Measurements from ENCODE around the gene F10. TPM values are rescaled to one million over a fixed set of nuclear protein-coding genes. Genes with fewer than 3 reads are reported as not detected.

Gene F10
- total and polyA plus RNA-seq, 10 donors, result 1.6 to 6.4 (median 2.9) TPM

- intact Hi-C loops (cut with DNase I; ENCODE audit: low total_unique reads), result no loop called here
- 78 to 88% (median 86%) methylated on average over 33 to 36 of the region's 36 CpGs for WGBS, 5 donors
- no peak overlapping the region for H3K27ac ChIP-seq
Measured at GRCh38 chr13:113089693-113090414, 32.7 kb upstream of the F10 start.

GRCh38 chr13:113090415-113090770 is 32.2 kb upstream of the F10 start:
- WGBS, 5 donors, result 84 to 91% (median 90%) methylated on average over 13 of the region's 13 CpGs
- no peaks in the 10 kb centered on the region for H3K9me3 ChIP-seq
- peak; percentile 19 for DNase-seq
- peaks cover 0 to 4% (median 0%) of the 10 kb centered on the region in 7 donors for H3K27me3 ChIP-seq (replicated peaks in 1 of 7)
- no peak overlapping the region for H3K4me3 ChIP-seq
- H3K27ac ChIP-seq, result no peak overlapping the region
- no peaks in the 10 kb centered on the region for H3K4me1 ChIP-seq
- intact Hi-C loops (cut with DNase I; ENCODE audit: low total_unique reads), result no loop called here
- TF ChIP-seq CTCF (IDR thresholded peaks at IDR 0.05 in 8 of 11, conservative IDR thresholded peaks at IDR 0.05 in 3 of 11) (no peak), POLR2AphosphoS5 (IDR thresholded peaks at IDR 0.05) (no peak), POLR2A (IDR thresholded peaks at IDR 0.05) (no peak)
- peaks cover 0 to 29% (median 6%) of the 10 kb centered on the region in 6 donors for H3K36me3 ChIP-seq

More at GRCh38 chr13:113089693-113090414, 32.7 kb upstream of the F10 start:
- DNase-seq, result peak; percentile 66
- H3K9me3 ChIP-seq, result no peaks in the 10 kb centered on the region
- peaks cover 0 to 29% (median 6%) of the 10 kb centered on the region in 6 donors for H3K36me3 ChIP-seq
- H3K27me3 ChIP-seq (replicated peaks in 1 of 7), result peaks cover 0 to 4% (median 0%) of the 10 kb centered on the region in 7 donors
- H3K4me3 ChIP-seq, result no peak overlapping the region
- no peaks in the 10 kb centered on the region for H3K4me1 ChIP-seq
- TF ChIP-seq CTCF (IDR thresholded peaks at IDR 0.05 in 8 of 11, conservative IDR thresholded peaks at IDR 0.05 in 3 of 11), result no peak

GRCh38 chr13:113090806-113091205 is 31.8 kb upstream of the F10 start:
- Histone ChIP-seq H3K9me3 (no peaks in the 10 kb centered on the region), H3K4me1 (no peaks in the 10 kb centered on the region), H3K4me3 (no peak overlapping the region), H3K36me3 (peaks cover 0 to 29% (median 6%) of the 10 kb centered on the region in 6 donors), H3K27ac (no peak overlapping the region), H3K27me3 (replicated peaks in 1 of 7) (peaks cover 0 to 4% (median 0%) of the 10 kb centered on the region in 7 donors)
- intact Hi-C loops (cut with DNase I; ENCODE audit: low total_unique reads), result no loop called here
- DNase-seq, result no peak
- TF ChIP-seq POLR2A (IDR thresholded peaks at IDR 0.05) (no peak), POLR2AphosphoS5 (IDR thresholded peaks at IDR 0.05) (no peak), CTCF (IDR thresholded peaks at IDR 0.05 in 8 of 11, conservative IDR thresholded peaks at IDR 0.05 in 3 of 11) (no peak)
- 89 to 95% (median 93%) methylated on average over 24 of the region's 24 CpGs for WGBS, 5 donors

- Histone ChIP-seq H3K27me3 (replicated peaks in 1 of 7) (peaks cover 0 to 4% (median 0%) of the 10 kb centered on the region in 7 donors), H3K9me3 (no peaks in the 10 kb centered on the region), H3K27ac (no peak overlapping the region), H3K4me3 (no peak overlapping the region), H3K4me1 (no peaks in the 10 kb centered on the region), H3K36me3 (peaks cover 0 to 29% (median 6%) of the 10 kb centered on the region in 6 donors)
- DNase-seq, result peak; percentile 72
- TF ChIP-seq POLR2AphosphoS5 (IDR thresholded peaks at IDR 0.05), result no peak
- WGBS, 5 donors, result 88 to 90% (median 89%) methylated on average over 29 to 30 of the region's 30 CpGs
- intact Hi-C loops (cut with DNase I; ENCODE audit: low total_unique reads), result no loop called here
Measured at GRCh38 chr13:113091211-113091771, 31.3 kb upstream of the F10 start.
